GM12892 (cell line): ENCODE results near the gene VSTM2B.

Experiments
- POLR2A ChIP-seq: IDR thresholded peaks from 2 replicates; pipeline ENCODE4 v1.6.1; 2011; ENCODE audit warnings: low read depth, low read length, control low read depth
- POLR2AphosphoS5 ChIP-seq: IDR thresholded peaks from 2 replicates; pipeline ENCODE4 v1.6.1; 2011; ENCODE audit warnings: low read depth, low read length, control low read depth
- TAF1 ChIP-seq: IDR thresholded peaks from 2 replicates; pipeline ENCODE4 v1.6.1; 2011; ENCODE audit warnings: low read depth, mild to moderate bottlenecking, control low read depth, low read length, borderline replicate concordance

DNA sequence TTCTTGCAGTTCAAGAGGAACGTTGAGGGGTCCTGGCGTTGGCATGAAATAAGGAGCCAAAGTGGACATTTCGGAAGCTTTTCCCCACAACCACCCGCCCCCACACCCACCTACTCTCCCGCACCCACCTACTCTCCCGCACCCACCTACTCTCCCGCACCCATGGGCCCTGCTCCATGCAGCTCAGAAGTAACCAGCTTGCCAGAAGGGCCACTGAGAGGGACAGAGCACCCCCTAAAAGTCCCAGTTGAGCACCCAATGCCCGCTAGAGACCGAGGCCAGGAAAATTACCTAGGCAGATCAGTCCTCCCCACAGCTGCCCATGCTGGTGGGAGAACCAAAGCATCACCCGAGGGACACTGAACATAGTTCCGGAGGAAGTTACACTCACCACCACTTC is 11.8 kb downstream of the VSTM2B start:
- no peak for TF ChIP-seq POLR2AphosphoS5
- TF ChIP-seq POLR2A: no peak
- TF ChIP-seq TAF1: no peak
